OCI-LY3 (cell line): ENCODE measurements around the gene GRAP.

Experiments
- CTCF ChIP-seq: fragments of 200-600, 300-600 bp; sonication (generic); IDR thresholded peaks from 2 replicates; pipeline ENCODE4 v1.5.1; 2014; ENCODE audit warnings: antibody characterized with exemption, low read length, low read depth
- EZH2phosphoT487 ChIP-seq: fragments of 200-600 bp; shearing (Covaris generic); IDR thresholded peaks from 2 replicates; pipeline ENCODE4 v1.6.1; 2018; ENCODE audit warnings: antibody characterized with exemption, mixed run types, low read depth

- TF ChIP-seq CTCF (no peak), EZH2phosphoT487 (no peak)
These were observed 62.3 kb downstream of the GRAP start for GRCh38 chr17:18984273-18985114.
